GM23338 (cell line): ENCODE measurements around the gene ZNF649. TPM values are rescaled to one million over a fixed set of nuclear protein-coding genes. Genes with fewer than 3 reads are reported as not detected.
A peak's percentile ranks its signal among the peaks of the same experiment; 100 is the strongest.

Experiments
- ATAC-seq: fragments of 200-7000 bp; cut with Tn5 transposase; 3 replicates; pipeline ENCODE4 v1.9.1; 2020
- DNase-seq: peaks from one replicate; pipeline ENCODE4 v3.0.0-alpha.2; 2015; ENCODE audit warnings: low spot score
- H2AFZ ChIP-seq: fragments of 200-600 bp; sonication (generic); 2 replicates; pipeline ENCODE4 v1.8.0; 2016; ENCODE audit warnings: antibody characterized with exemption, mild to moderate bottlenecking, moderate library complexity
- H3F3A ChIP-seq: fragments of 200-600 bp; sonication (generic); replicated peaks from 2 replicates; pipeline ENCODE4 v1.8.0; 2017; ENCODE audit warnings: antibody characterized with exemption, mixed run types, low read depth
- H3K27ac ChIP-seq: fragments of 200-600 bp; sonication (generic); 2 replicates; pipeline ENCODE4 v1.6.1; 2016; ENCODE audit warnings: low read depth
- H3K27me3 ChIP-seq: fragments of 200-600 bp; sonication (generic); 2 replicates; pipeline ENCODE4 v1.8.0; 2016; ENCODE audit warnings: mild to moderate bottlenecking, mixed run types, moderate library complexity; ENCODE audit not compliant: insufficient read depth
- H3K36me3 ChIP-seq: fragments of 200-600 bp; sonication (generic); 2 replicates; pipeline ENCODE4 v1.8.0; 2016; ENCODE audit warnings: mild to moderate bottlenecking; ENCODE audit not compliant: insufficient read depth
- H3K4me1 ChIP-seq: fragments of 200-600 bp; sonication (generic); 2 replicates; pipeline ENCODE4 v1.8.0; 2016; ENCODE audit warnings: mild to moderate bottlenecking, moderate library complexity; ENCODE audit not compliant: insufficient read depth
- H3K4me2 ChIP-seq: fragments of 200-600 bp; sonication (generic); 2 replicates; pipeline ENCODE4 v1.7.1; 2017; ENCODE audit warnings: mixed run types
- H3K4me3 ChIP-seq: fragments of 200-600 bp; sonication (generic); 2 replicates; pipeline ENCODE4 v1.6.1; 2016; ENCODE audit warnings: mixed run types
- H3K79me2 ChIP-seq: fragments of 200-600 bp; sonication (generic); replicated peaks from 2 replicates; pipeline ENCODE4 v1.8.0; 2017; ENCODE audit warnings: mild to moderate bottlenecking; ENCODE audit not compliant: insufficient read depth
- H3K9me2 ChIP-seq: fragments of 200-600 bp; sonication (generic); 2 replicates; pipeline ENCODE4 v1.8.0; 2017; ENCODE audit not compliant: insufficient read depth
- H4K20me1 ChIP-seq: fragments of 200-600 bp; sonication (generic); replicated peaks from 2 replicates; pipeline ENCODE4 v1.8.0; 2017; ENCODE audit warnings: mild to moderate bottlenecking; ENCODE audit not compliant: insufficient read depth
- H3K27ac Mint-ChIP-seq: 2 replicates; pipeline ENCODE4 v1.8.0; 2020; ENCODE audit warnings: inconsistent platforms, mild to moderate bottlenecking, moderate library complexity, mixed read lengths
- H3K27me3 Mint-ChIP-seq: 3 replicates; pipeline ENCODE4 v1.8.0; 2022; ENCODE audit warnings: low read depth, mild to moderate bottlenecking, moderate library complexity, mixed read lengths, inconsistent platforms; ENCODE audit not compliant: insufficient read depth, poor library complexity
- H3K36me3 Mint-ChIP-seq: 3 replicates; pipeline ENCODE4 v1.8.0; 2021; ENCODE audit warnings: low read depth, mild to moderate bottlenecking, inconsistent platforms, moderate library complexity, mixed read lengths
- H3K4me1 Mint-ChIP-seq: 3 replicates; pipeline ENCODE4 v1.8.0; 2020; ENCODE audit warnings: mild to moderate bottlenecking, inconsistent platforms, mixed read lengths
- H3K4me3 Mint-ChIP-seq: 3 replicates; pipeline ENCODE4 v1.8.0; 2021; ENCODE audit warnings: moderate library complexity, mild to moderate bottlenecking, inconsistent platforms, mixed read lengths
- H3K9me3 Mint-ChIP-seq: 3 replicates; pipeline ENCODE4 v1.8.0; 2020; ENCODE audit warnings: moderate library complexity, mild to moderate bottlenecking, inconsistent platforms, mixed read lengths
- CREB1 ChIP-seq: fragments of 250-450 bp; sonication (Bioruptor Pico); IDR thresholded peaks from 2 replicates; pipeline ENCODE4 v1.5.0; 2020; ENCODE audit warnings: low read depth, mild to moderate bottlenecking, moderate library complexity
- EZH2 ChIP-seq: fragments of 200-600 bp; sonication (generic); IDR thresholded peaks from one replicate; pipeline ENCODE4 v1.8.0; 2017; ENCODE audit warnings: antibody characterized with exemption, mild to moderate bottlenecking, low read depth; ENCODE audit not compliant: unreplicated experiment
- JUNB ChIP-seq: IDR thresholded peaks from one replicate; pipeline ENCODE4 v1.6.1; 2016; ENCODE audit warnings: antibody characterized with exemption; ENCODE audit not compliant: unreplicated experiment
- NANOG ChIP-seq: IDR thresholded peaks from 2 replicates; pipeline ENCODE4 v1.6.1; 2016; ENCODE audit warnings: antibody characterized with exemption, borderline replicate concordance
- POLR2AphosphoS5 ChIP-seq: IDR thresholded peaks from 2 replicates; pipeline ENCODE4 v1.6.1; 2016; ENCODE audit warnings: antibody characterized with exemption, low read depth
- STAT1 ChIP-seq: IDR thresholded peaks from one replicate; pipeline ENCODE4 v1.6.1; 2016; ENCODE audit warnings: antibody characterized with exemption; ENCODE audit not compliant: unreplicated experiment
- ZNF114 ChIP-seq: fragments of 250-450 bp; sonication (Bioruptor Pico); IDR thresholded peaks from 2 replicates; pipeline ENCODE4 v1.5.0; 2020; ENCODE audit warnings: mild to moderate bottlenecking, moderate library complexity
- ZNF331 ChIP-seq: fragments of 250-450 bp; sonication (Bioruptor Pico); IDR thresholded peaks from 2 replicates; pipeline ENCODE4 v1.5.0; 2020; ENCODE audit warnings: low read depth, mild to moderate bottlenecking, moderate library complexity
- polyA plus RNA-seq: library from polyadenylated mRNA; unstranded; fragments of >200 nt; fragmentation: Nextera tagmentation; extraction: Ambion mirVana; gene quantifications from 2 replicates; pipeline ENCODE4 v1.2.1, GENCODE V29; 2016
- total RNA-seq: library from RNA; depleted of rRNA; stranded (reverse); fragments of >200 nt; shearing (Covaris generic); gene quantifications from 2 replicates; pipeline ENCODE4 v1.2.3, GENCODE V29; 2014
- TF ChIP-seq, protein P1 (sequence below): IDR thresholded peaks from 2 replicates; pipeline ENCODE4 v1.6.1; 2016; ENCODE audit warnings: antibody characterized with exemption
- TF ChIP-seq, protein P2 (sequence below), 2 experiments: fragments of 200-600 bp in 1 of 2; sonication (generic) in 1 of 2; conservative IDR thresholded peaks; 2 replicates each; pipeline versions ENCODE4 v1.5.1 to v1.6.1; 2016 to 2017; ENCODE audit warnings: antibody characterized with exemption in 2 of 2, low read depth in 2 of 2, mild to moderate bottlenecking in 2 of 2, moderate library complexity in 1 of 2
- TF ChIP-seq, protein P3 (sequence below): IDR thresholded peaks from one replicate; pipeline ENCODE4 v1.6.1; 2018; ENCODE audit warnings: antibody characterized with exemption; ENCODE audit not compliant: unreplicated experiment

The ZNF649 gene
- total and polyA plus RNA-seq, 2 experiments from 2014 or later, result 40.6 to 68.9 TPM

DNA sequence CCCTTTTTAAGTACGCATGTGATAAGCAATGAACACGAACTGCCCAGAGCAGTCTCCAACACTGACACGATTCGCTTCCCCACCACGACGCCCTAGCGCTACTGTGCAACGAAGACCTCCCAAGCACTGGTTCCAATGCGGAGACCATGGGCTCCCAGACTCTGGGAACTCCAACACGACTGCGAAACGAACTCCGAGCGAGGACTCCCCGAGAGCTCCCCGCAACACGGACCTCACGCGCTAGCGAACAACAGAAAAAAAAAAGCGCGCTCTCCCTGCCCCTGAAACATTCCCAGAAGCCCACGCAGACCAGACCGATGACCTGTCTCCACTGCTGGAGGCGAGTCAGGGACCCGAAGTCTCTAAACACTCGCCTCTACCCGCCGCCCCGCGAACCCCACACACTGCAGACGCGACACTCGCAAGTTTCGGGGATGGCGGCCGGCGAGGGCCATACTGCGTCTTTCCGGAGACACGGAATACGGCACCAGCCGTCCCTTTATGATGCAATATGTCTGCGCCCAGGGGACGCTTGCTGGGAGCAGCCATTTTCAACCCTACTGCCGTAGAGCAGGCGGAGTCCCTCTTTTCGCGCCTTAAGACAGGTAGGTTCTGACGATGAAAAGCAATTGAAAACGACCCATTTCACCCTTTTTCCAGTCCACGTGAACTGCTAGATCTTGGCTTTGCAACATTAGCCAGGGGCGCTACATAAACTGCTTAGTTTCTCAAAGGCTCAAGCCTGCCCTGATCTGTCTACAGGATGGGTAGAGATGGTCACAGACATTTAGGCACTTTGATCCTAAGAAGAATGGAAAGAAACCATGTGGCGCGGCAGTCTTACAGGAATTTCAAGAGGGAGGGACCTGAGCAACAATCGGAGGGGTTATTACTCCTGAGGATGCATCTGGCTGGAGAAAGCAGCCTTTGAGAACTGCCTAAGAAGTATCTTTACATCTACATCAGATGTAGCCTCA lies 17.0 kb downstream of the ZNF649 start, which contains the start of gene ZNF577:
Gene ZNF577, minus strand, starts transcription at position 430 of the 977 bp plus-strand sequence. CDS start 7,569 bp downstream, outside the sequence.
- Histone ChIP-seq H3K27me3 (no peaks in the 10 kb centered on the region), H2AFZ (no peak within 1 kb of the TSS), H3K27ac (peak within 1 kb of the TSS; percentile 98), H3F3A (peaks cover 32% of the 10 kb centered on the region), H4K20me1 (no peaks in the 10 kb centered on the region), H3K36me3 (peaks cover 41% of the 10 kb centered on the region), H3K4me1 (peaks cover 8% of the 10 kb centered on the region; the same call in 1 of the 2 replicates), H3K4me2 (peak within 1 kb of the TSS; percentile 75), H3K9me2 (0 out of 2 replicates have a peak, but pooled peaks cover 3% of the 10 kb centered on the region), H3K79me2 (peaks cover 69% of the 10 kb centered on the region), H3K4me3 (peak within 1 kb of the TSS; percentile 64)
- ATAC-seq, result peak; percentile 88
- peaks cover 25% of the 10 kb centered on the region for H3K27me3 Mint-ChIP-seq
- H3K27ac Mint-ChIP-seq, result peak within 1 kb of the TSS; percentile 98
- peaks cover 94% of the 10 kb centered on the region for H3K36me3 Mint-ChIP-seq
- peaks cover 16% of the 10 kb centered on the region; the same call in 2 of the 3 replicates for H3K4me1 Mint-ChIP-seq
- no peak for TF ChIP-seq NANOG
- TF ChIP-seq ZNF114 (CRISPR knock-in tag), result no peak
- no peak for TF ChIP-seq ZNF331 (CRISPR knock-in tag)
- TF ChIP-seq EZH2, result no peak
- TF ChIP-seq, protein P1, sequence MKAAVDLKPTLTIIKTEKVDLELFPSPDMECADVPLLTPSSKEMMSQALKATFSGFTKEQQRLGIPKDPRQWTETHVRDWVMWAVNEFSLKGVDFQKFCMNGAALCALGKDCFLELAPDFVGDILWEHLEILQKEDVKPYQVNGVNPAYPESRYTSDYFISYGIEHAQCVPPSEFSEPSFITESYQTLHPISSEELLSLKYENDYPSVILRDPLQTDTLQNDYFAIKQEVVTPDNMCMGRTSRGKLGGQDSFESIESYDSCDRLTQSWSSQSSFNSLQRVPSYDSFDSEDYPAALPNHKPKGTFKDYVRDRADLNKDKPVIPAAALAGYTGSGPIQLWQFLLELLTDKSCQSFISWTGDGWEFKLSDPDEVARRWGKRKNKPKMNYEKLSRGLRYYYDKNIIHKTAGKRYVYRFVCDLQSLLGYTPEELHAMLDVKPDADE, result peak; percentile 93
- TF ChIP-seq, protein P2, sequence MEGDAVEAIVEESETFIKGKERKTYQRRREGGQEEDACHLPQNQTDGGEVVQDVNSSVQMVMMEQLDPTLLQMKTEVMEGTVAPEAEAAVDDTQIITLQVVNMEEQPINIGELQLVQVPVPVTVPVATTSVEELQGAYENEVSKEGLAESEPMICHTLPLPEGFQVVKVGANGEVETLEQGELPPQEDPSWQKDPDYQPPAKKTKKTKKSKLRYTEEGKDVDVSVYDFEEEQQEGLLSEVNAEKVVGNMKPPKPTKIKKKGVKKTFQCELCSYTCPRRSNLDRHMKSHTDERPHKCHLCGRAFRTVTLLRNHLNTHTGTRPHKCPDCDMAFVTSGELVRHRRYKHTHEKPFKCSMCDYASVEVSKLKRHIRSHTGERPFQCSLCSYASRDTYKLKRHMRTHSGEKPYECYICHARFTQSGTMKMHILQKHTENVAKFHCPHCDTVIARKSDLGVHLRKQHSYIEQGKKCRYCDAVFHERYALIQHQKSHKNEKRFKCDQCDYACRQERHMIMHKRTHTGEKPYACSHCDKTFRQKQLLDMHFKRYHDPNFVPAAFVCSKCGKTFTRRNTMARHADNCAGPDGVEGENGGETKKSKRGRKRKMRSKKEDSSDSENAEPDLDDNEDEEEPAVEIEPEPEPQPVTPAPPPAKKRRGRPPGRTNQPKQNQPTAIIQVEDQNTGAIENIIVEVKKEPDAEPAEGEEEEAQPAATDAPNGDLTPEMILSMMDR (conservative IDR thresholded peaks at IDR 0.05; ENCODE audit: low read depth in 2 of 2), result no peak
- peak; percentile 96 for TF ChIP-seq CREB1 (CRISPR knock-in tag)
- peak; percentile 97 for TF ChIP-seq POLR2AphosphoS5
- no peak for TF ChIP-seq JUNB
- TF ChIP-seq STAT1, result no peak
- TF ChIP-seq, protein P3, sequence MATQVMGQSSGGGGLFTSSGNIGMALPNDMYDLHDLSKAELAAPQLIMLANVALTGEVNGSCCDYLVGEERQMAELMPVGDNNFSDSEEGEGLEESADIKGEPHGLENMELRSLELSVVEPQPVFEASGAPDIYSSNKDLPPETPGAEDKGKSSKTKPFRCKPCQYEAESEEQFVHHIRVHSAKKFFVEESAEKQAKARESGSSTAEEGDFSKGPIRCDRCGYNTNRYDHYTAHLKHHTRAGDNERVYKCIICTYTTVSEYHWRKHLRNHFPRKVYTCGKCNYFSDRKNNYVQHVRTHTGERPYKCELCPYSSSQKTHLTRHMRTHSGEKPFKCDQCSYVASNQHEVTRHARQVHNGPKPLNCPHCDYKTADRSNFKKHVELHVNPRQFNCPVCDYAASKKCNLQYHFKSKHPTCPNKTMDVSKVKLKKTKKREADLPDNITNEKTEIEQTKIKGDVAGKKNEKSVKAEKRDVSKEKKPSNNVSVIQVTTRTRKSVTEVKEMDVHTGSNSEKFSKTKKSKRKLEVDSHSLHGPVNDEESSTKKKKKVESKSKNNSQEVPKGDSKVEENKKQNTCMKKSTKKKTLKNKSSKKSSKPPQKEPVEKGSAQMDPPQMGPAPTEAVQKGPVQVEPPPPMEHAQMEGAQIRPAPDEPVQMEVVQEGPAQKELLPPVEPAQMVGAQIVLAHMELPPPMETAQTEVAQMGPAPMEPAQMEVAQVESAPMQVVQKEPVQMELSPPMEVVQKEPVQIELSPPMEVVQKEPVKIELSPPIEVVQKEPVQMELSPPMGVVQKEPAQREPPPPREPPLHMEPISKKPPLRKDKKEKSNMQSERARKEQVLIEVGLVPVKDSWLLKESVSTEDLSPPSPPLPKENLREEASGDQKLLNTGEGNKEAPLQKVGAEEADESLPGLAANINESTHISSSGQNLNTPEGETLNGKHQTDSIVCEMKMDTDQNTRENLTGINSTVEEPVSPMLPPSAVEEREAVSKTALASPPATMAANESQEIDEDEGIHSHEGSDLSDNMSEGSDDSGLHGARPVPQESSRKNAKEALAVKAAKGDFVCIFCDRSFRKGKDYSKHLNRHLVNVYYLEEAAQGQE, result no peak
- peak within 1 kb of the TSS; percentile 89 for H3K4me3 Mint-ChIP-seq
- H3K9me3 Mint-ChIP-seq, result peaks cover 71% of the 10 kb centered on the region
- DNase-seq, result peak; percentile 98
